HEK293 (cell line): Measurements from ENCODE around the gene GCNT4.
A peak's percentile ranks its signal among the peaks of the same experiment; 100 is the strongest.

Source experiments
- GLIS1 ChIP-seq: fragments of 450-650 bp; formaldehyde crosslinking; IDR thresholded peaks from 2 replicates; pipeline ENCODE4 v1.5.1; 2016; ENCODE audit warnings: missing biosample characterization, missing genetic modification characterization
- GLIS2 ChIP-seq: fragments of 450-650 bp; formaldehyde crosslinking; IDR thresholded peaks from 2 replicates; pipeline ENCODE4 v1.5.1; 2016; ENCODE audit warnings: missing biosample characterization, missing genetic modification characterization
- KLF1 ChIP-seq: fragments of 450-650 bp; formaldehyde crosslinking; IDR thresholded peaks from 2 replicates; pipeline ENCODE4 v1.5.1; 2016; ENCODE audit warnings: missing biosample characterization, missing genetic modification characterization
- KLF7 ChIP-seq: fragments of 450-650 bp; formaldehyde crosslinking; IDR thresholded peaks from 2 replicates; pipeline ENCODE4 v1.5.1; 2016; ENCODE audit warnings: missing biosample characterization, missing genetic modification characterization, borderline replicate concordance
- SCRT2 ChIP-seq: fragments of 450-650 bp; formaldehyde crosslinking; IDR thresholded peaks from 2 replicates; pipeline ENCODE4 v1.5.1; 2016; ENCODE audit warnings: missing biosample characterization, missing genetic modification characterization
- ZNF133 ChIP-seq: fragments of 450-650 bp; formaldehyde crosslinking; IDR thresholded peaks from 2 replicates; pipeline ENCODE4 v1.5.1; 2016; ENCODE audit warnings: missing biosample characterization, missing genetic modification characterization
- ZNF16 ChIP-seq: fragments of 450-650 bp; formaldehyde crosslinking; IDR thresholded peaks from 2 replicates; pipeline ENCODE4 v1.5.1; 2016; ENCODE audit warnings: low read depth, missing biosample characterization, missing genetic modification characterization
- ZNF292 ChIP-seq: fragments of 450-650 bp; formaldehyde crosslinking; IDR thresholded peaks from 2 replicates; pipeline ENCODE4 v1.5.1; 2016; ENCODE audit warnings: low read depth, missing biosample characterization, missing genetic modification characterization, borderline replicate concordance
- ZNF398 ChIP-seq: fragments of 450-650 bp; formaldehyde crosslinking; IDR thresholded peaks from 2 replicates; pipeline ENCODE4 v1.5.1; 2017; ENCODE audit warnings: missing biosample characterization, missing genetic modification characterization
- ZNF518A ChIP-seq: fragments of 450-650 bp; formaldehyde crosslinking; conservative IDR thresholded peaks from 2 replicates; pipeline ENCODE4 v1.5.1; 2016; ENCODE audit warnings: low read depth, missing biosample characterization, missing genetic modification characterization
- ZNF585B ChIP-seq: fragments of 450-650 bp; formaldehyde crosslinking; IDR thresholded peaks from 2 replicates; pipeline ENCODE4 v1.5.1; 2016; ENCODE audit warnings: missing biosample characterization, missing genetic modification characterization
- ZNF623 ChIP-seq: fragments of 450-650 bp; formaldehyde crosslinking; IDR thresholded peaks from 2 replicates; pipeline ENCODE4 v1.5.1; 2016; ENCODE audit warnings: missing biosample characterization, missing genetic modification characterization
- ZNF707 ChIP-seq: fragments of 450-650 bp; formaldehyde crosslinking; IDR thresholded peaks from 2 replicates; pipeline ENCODE4 v1.5.1; 2016; ENCODE audit warnings: missing biosample characterization, missing genetic modification characterization
- ZNF76 ChIP-seq: fragments of 450-650 bp; formaldehyde crosslinking; IDR thresholded peaks from 2 replicates; pipeline ENCODE4; 2016; ENCODE audit warnings: low read depth, missing biosample characterization, missing genetic modification characterization, borderline replicate concordance
- ZNF777 ChIP-seq: fragments of 450-650 bp; formaldehyde crosslinking; IDR thresholded peaks from 2 replicates; pipeline ENCODE4 v1.5.1; 2017; ENCODE audit warnings: missing biosample characterization, missing genetic modification characterization, borderline replicate concordance
- TF ChIP-seq, protein P1 (sequence below): fragments of 450-650 bp; formaldehyde crosslinking; IDR thresholded peaks from 2 replicates; pipeline ENCODE4 v1.5.1; 2016; ENCODE audit warnings: missing biosample characterization, missing genetic modification characterization
- TF ChIP-seq, protein P2 (sequence below): fragments of 450-650 bp; formaldehyde crosslinking; IDR thresholded peaks from 2 replicates; pipeline ENCODE4 v1.5.1; 2016; ENCODE audit warnings: missing biosample characterization, missing genetic modification characterization
- TF ChIP-seq, protein P3 (sequence below): fragments of 450-650 bp; formaldehyde crosslinking; IDR thresholded peaks from 2 replicates; pipeline ENCODE4 v1.5.1; 2016; ENCODE audit warnings: missing biosample characterization, missing genetic modification characterization

The GCNT4 gene

GRCh38 chr5:75053304-75054133, 1.2 kb upstream of the GCNT4 start (continued):
- no peak for TF ChIP-seq KLF7 (tag by site-specific recombination)
- TF ChIP-seq ZNF133 (tag by site-specific recombination) = no peak
- TF ChIP-seq SCRT2 = no peak
- TF ChIP-seq ZNF518A = no peak
- TF ChIP-seq ZNF398 (tag by site-specific recombination) = peak; percentile 19; the same call in 1 of the 2 replicates
- no peak for TF ChIP-seq ZNF623
- TF ChIP-seq GLIS2 = peak; percentile 71
- peak; percentile 60; the same call in 1 of the 2 replicates for TF ChIP-seq GLIS1
- TF ChIP-seq, protein P1, sequence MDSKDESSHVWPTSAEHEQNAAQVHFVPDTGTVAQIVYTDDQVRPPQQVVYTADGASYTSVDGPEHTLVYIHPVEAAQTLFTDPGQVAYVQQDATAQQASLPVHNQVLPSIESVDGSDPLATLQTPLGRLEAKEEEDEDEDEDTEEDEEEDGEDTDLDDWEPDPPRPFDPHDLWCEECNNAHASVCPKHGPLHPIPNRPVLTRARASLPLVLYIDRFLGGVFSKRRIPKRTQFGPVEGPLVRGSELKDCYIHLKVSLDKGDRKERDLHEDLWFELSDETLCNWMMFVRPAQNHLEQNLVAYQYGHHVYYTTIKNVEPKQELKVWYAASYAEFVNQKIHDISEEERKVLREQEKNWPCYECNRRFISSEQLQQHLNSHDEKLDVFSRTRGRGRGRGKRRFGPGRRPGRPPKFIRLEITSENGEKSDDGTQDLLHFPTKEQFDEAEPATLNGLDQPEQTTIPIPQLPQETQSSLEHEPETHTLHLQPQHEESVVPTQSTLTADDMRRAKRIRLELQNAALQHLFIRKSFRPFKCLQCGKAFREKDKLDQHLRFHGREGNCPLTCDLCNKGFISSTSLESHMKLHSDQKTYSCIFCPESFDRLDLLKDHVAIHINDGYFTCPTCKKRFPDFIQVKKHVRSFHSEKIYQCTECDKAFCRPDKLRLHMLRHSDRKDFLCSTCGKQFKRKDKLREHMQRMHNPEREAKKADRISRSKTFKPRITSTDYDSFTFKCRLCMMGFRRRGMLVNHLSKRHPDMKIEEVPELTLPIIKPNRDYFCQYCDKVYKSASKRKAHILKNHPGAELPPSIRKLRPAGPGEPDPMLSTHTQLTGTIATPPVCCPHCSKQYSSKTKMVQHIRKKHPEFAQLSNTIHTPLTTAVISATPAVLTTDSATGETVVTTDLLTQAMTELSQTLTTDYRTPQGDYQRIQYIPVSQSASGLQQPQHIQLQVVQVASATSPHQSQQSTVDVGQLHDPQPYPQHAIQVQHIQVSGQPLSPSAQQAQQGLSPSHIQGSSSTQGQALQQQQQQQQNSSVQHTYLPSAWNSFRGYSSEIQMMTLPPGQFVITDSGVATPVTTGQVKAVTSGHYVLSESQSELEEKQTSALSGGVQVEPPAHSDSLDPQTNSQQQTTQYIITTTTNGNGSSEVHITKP (tag by site-specific recombination) = peak; percentile 76
- TF ChIP-seq, protein P2, sequence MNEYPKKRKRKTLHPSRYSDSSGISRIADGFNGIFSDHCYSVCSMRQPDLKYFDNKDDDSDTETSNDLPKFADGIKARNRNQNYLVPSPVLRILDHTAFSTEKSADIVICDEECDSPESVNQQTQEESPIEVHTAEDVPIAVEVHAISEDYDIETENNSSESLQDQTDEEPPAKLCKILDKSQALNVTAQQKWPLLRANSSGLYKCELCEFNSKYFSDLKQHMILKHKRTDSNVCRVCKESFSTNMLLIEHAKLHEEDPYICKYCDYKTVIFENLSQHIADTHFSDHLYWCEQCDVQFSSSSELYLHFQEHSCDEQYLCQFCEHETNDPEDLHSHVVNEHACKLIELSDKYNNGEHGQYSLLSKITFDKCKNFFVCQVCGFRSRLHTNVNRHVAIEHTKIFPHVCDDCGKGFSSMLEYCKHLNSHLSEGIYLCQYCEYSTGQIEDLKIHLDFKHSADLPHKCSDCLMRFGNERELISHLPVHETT (tag by site-specific recombination) = no peak
- TF ChIP-seq ZNF16 (tag by site-specific recombination) = no peak
- TF ChIP-seq ZNF76 (tag by site-specific recombination) = peak; percentile 17; the same call in 1 of the 2 replicates
- TF ChIP-seq, protein P3, sequence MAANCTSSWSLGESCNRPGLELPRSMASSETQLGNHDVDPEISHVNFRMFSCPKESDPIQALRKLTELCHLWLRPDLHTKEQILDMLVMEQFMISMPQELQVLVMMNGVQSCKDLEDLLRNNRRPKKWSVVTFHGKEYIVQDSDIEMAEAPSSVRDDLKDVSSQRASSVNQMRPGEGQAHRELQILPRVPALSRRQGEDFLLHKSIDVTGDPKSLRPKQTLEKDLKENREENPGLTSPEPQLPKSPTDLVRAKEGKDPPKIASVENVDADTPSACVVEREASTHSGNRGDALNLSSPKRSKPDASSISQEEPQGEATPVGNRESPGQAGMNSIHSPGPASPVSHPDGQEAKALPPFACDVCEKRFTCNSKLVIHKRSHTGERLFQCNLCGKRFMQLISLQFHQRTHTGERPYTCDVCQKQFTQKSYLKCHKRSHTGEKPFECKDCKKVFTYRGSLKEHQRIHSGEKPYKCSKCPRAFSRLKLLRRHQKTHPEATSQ (tag by site-specific recombination) = 0 out of 2 replicates have a peak, but pooled peaks have one; percentile 26
- TF ChIP-seq ZNF292 (tag by site-specific recombination) = no peak
- no peak for TF ChIP-seq KLF1
- no peak for TF ChIP-seq ZNF707 (tag by site-specific recombination)
- TF ChIP-seq ZNF585B (tag by site-specific recombination) = no peak
- TF ChIP-seq ZNF777 = no peak
